Right lung (tissue), 5 donors: Measurements from ENCODE around the gene CD300LG. TPM values are rescaled to one million over a fixed set of nuclear protein-coding genes. Genes with fewer than 3 reads are reported as not detected.
"Not testable (repeated sequence)": the region's sequence is repeated elsewhere in the genome, so short reads cannot be mapped to it uniquely, and the experiment has no call there.

Experiments
- DNase-seq, 2 donors: peaks; one replicate each; pipeline ENCODE4 v3.0.0-alpha.2; 2013
- polyA plus RNA-seq, 5 donors: library from polyadenylated mRNA; unstranded; fragments of 120-200 nt; gene quantifications; one replicate each; pipeline versions ENCODE4 v1.2.1 to v1.2.3, GENCODE V29; 2013; ENCODE audit warnings: inconsistent platforms in 1 of 5, low replicate concordance in 1 of 5; ENCODE audit not compliant: insufficient read length in 5 of 5, insufficient read depth in 1 of 5

CD300LG gene
- polyA plus RNA-seq, 5 donors, result 0.77 to 1.8 (median 1.3) TPM

- DNase-seq, result no peak
These were observed 23.5 kb upstream of the CD300LG start for GRCh38 chr17:43823350-43824084.

GRCh38 chr17:43825567-43825966 is 21.4 kb upstream of the CD300LG start:
- no peak for DNase-seq

- DNase-seq, result no peak
These were observed 20.8 kb upstream of the CD300LG start for GRCh38 chr17:43826206-43826605.

- no peak for DNase-seq
These were observed 19.4 kb upstream of the CD300LG start for GRCh38 chr17:43827596-43827995.

- no peak for DNase-seq
These were observed 17.2 kb upstream of the CD300LG start for GRCh38 chr17:43829738-43830137.

GRCh38 chr17:43830510-43831140 is 16.4 kb upstream of the CD300LG start:
- no peak for DNase-seq

- DNase-seq, result no peak
These were observed 15.3 kb upstream of the CD300LG start for GRCh38 chr17:43831633-43832032.

GRCh38 chr17:43832168-43832975 is 14.6 kb upstream of the CD300LG start:
- peak in 1 of 2 donors; percentile 27 for DNase-seq

GRCh38 chr17:43832976-43833829 is 13.8 kb upstream of the CD300LG start, which contains the start of gene MPP3:
TSS of gene MPP3 (minus strand) at chr17:43833146. CDS start at chr17:43831906, 1,240 bp downstream.
- peak; percentile 55 to 67 for DNase-seq

GRCh38 chr17:43834106-43834505 is 12.9 kb upstream of the CD300LG start:
- DNase-seq, result no peak

- no peak for DNase-seq
These were observed 7.3 kb upstream of the CD300LG start for GRCh38 chr17:43839670-43840108.

- DNase-seq, result no peak
These were observed 6.2 kb upstream of the CD300LG start for GRCh38 chr17:43840814-43841213.

GRCh38 chr17:43841282-43841681 is 5.7 kb upstream of the CD300LG start:
- DNase-seq, result no peak

- DNase-seq, result not testable (repeated sequence)
These were observed 4.6 kb upstream of the CD300LG start for GRCh38 chr17:43842091-43842974.

GRCh38 chr17:43842975-43843325 is 4.0 kb upstream of the CD300LG start:
- no peak for DNase-seq

- DNase-seq, result no peak
These were observed 2.7 kb upstream of the CD300LG start for GRCh38 chr17:43844241-43844640.

GRCh38 chr17:43845766-43846165 is 1.2 kb upstream of the CD300LG start:
- DNase-seq, result no peak

- peak; percentile 33 to 40 for DNase-seq
These were observed 709 bp upstream of the CD300LG start for GRCh38 chr17:43846221-43846712.

GRCh38 chr17:43848601-43849000 is 1.6 kb downstream of the CD300LG start:
- no peak for DNase-seq

GRCh38 chr17:43849116-43849515 is 2.1 kb downstream of the CD300LG start:
- DNase-seq, result no peak
